Upper lobe of left lung (tissue), 4 donors: ENCODE results near the gene OR51S1.
"Not testable (repeated sequence)": the region's sequence is repeated elsewhere in the genome, so short reads cannot be mapped to it uniquely, and the experiment has no call there.

Source experiments
- CTCF ChIP-seq, 6 experiments: fragments of 450-650 bp in 4 of 6; fragments of 200-600 bp in 2 of 6; sonication (generic) in 2 of 6; IDR thresholded peaks; one replicate each; pipeline ENCODE4 v1.5.1; 2016 to 2019; ENCODE audit warnings: antibody characterized with exemption in 6 of 6
- POLR2A ChIP-seq, 4 donors: fragments of 450-650 bp; IDR thresholded peaks; one replicate each; pipeline ENCODE4 v1.5.1; 2016 to 2017; ENCODE audit warnings: antibody characterized with exemption in 4 of 4, mild to moderate bottlenecking in 2 of 4

- TF ChIP-seq CTCF, POLR2A (IDR thresholded peaks at IDR 0.05): not testable (repeated sequence)
These were observed 47.7 kb downstream of the OR51S1 start for GRCh38 chr11:4801316-4801715.
